Measurements from ENCODE around the gene MCUR1.

DNA sequence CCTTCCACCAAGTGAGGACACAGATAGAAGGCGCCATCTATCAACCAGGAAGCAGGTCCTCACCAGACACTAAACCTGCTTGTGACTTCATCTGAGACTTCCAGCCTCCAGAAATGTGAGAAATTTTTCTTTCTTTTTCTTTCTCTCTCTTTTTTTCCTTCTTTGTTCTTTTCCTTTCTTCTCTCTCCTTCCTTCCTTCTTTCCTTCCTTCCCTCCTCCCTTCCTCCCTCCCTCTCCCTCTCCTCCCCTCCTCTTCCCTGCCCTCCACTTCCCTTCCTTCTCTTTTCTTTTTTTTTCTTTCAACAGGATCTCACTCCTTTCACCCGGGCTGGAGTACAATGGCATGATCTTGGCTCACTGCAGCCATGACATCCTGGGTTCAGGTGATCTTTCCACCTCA is 37.4 kb upstream of the MCUR1 start:
- no peak for TF ChIP-seq CHD1 (IDR thresholded peaks at IDR 0.05; ENCODE audit: low read depth, low read length)
- TF ChIP-seq JUND (IDR thresholded peaks at IDR 0.05; ENCODE audit: low read depth, low read length) = no peak

Data from GM12878 (cell line).